HepG2 (cell line): Measurements from ENCODE around the gene FANCD2OS. TPM values are rescaled to one million over a fixed set of nuclear protein-coding genes. Genes with fewer than 3 reads are reported as not detected.

Source experiments
- ATAC-seq: fragments of 200-7000 bp; cut with Tn5 transposase; 3 replicates; pipeline ENCODE4 v1.9.1; 2020; ENCODE audit warnings: mild to moderate bottlenecking, moderate library complexity
- BruUV-seq: library from RNA; stranded (reverse); fragments of 400-500 nt; replicated peaks from 2 replicates; lab custom pipeline; 2021; lab: Mats Ljungman, UMichigan
- CTCF ChIA-PET: fragments of 300-600 bp; formaldehyde crosslinking; extraction: SDS; loops from one replicate; lab custom pipeline; 2021; ENCODE audit warnings: low total read pairs, inconsistent platforms, low intra/inter-chr PET ratio; lab: Yijun Ruan, JAX
- POLR2A ChIA-PET: fragments of 350-600 bp; sonication (Branson Sonifier 250); formaldehyde crosslinking; loops from one replicate; lab custom pipeline; 2020; ENCODE audit warnings: antibody characterized with exemption, inconsistent platforms; lab: Yijun Ruan, JAX
- DNase-seq: peaks from one replicate; pipeline ENCODE4 v3.0.0-alpha.2; 2015; ENCODE audit warnings: low spot score
- FAIRE-seq: peaks from 3 replicates; lab custom pipeline; 2011; peaks lifted over from hg19 to GRCh38; lab: Jason Lieb, UNC
- H2AFZ ChIP-seq: one replicate; pipeline ENCODE4 v1.6.1; 2011; ENCODE audit warnings: low read length, inconsistent platforms
- H3K27ac ChIP-seq: fragments of 300-600 bp; 3 replicates; pipeline ENCODE4 v1.8.0; 2011; ENCODE audit warnings: mixed run types, mild to moderate bottlenecking, mixed read lengths, low read length, inconsistent platforms; ENCODE audit not compliant: insufficient read depth; ENCODE audit errors: extremely low read length
- H3K27me3 ChIP-seq, 2 experiments: fragments of 200-600 bp in 1 of 2; 2 replicates in 1 of 2; 3 replicates in 1 of 2; pipeline versions ENCODE4 v1.6.0 to v1.8.0; 2011; ENCODE audit warnings: low read length in 2 of 2, mild to moderate bottlenecking in 2 of 2, moderate library complexity in 2 of 2, inconsistent platforms in 1 of 2; ENCODE audit not compliant: insufficient read depth in 2 of 2, control insufficient read depth in 1 of 2
- H3K36me3 ChIP-seq, 2 experiments: fragments of 200-600 bp in 1 of 2; replicated peaks in 1 of 2; 2 replicates in 1 of 2; 3 replicates in 1 of 2; pipeline versions ENCODE4 v1.5.1 to v1.8.0; 2011; ENCODE audit warnings: low read length in 2 of 2, inconsistent platforms in 1 of 2; ENCODE audit not compliant: insufficient read depth in 2 of 2, control insufficient read depth in 1 of 2
- H3K4me1 ChIP-seq: 2 replicates; pipeline ENCODE4 v1.5.1; 2012; ENCODE audit warnings: low read length, inconsistent platforms; ENCODE audit not compliant: insufficient read depth
- H3K4me2 ChIP-seq: 2 replicates; pipeline ENCODE4 v1.6.0; 2011; ENCODE audit warnings: low read depth, low read length, inconsistent platforms
- H3K4me3 ChIP-seq, 3 experiments: fragments of 200-600 bp in 1 of 3; sonication (generic), shearing (Covaris generic) in 1 of 3; replicated peaks in 1 of 3; 2 replicates each; pipeline ENCODE4 v1.5.1; 2011 to 2016; ENCODE audit warnings: low read length in 3 of 3, inconsistent platforms in 2 of 3, low read depth in 2 of 3, mild to moderate bottlenecking in 2 of 3, control low read depth in 1 of 3, mixed read lengths in 1 of 3; ENCODE audit not compliant: insufficient read depth in 1 of 3
- H3K79me2 ChIP-seq: one replicate; pipeline ENCODE4 v1.6.1; 2011; ENCODE audit warnings: low read length, inconsistent platforms; ENCODE audit not compliant: insufficient read depth
- H3K9ac ChIP-seq: 2 replicates; pipeline ENCODE4 v1.6.0; 2011; ENCODE audit warnings: mild to moderate bottlenecking, low read depth, low read length, inconsistent platforms; ENCODE audit not compliant: insufficient read depth
- H3K9me3 ChIP-seq: 2 replicates; pipeline ENCODE4 v1.5.1; 2012; ENCODE audit warnings: mild to moderate bottlenecking, low read length
- H4K20me1 ChIP-seq: 2 replicates; pipeline ENCODE4 v1.6.0; 2011; ENCODE audit warnings: inconsistent platforms, mild to moderate bottlenecking, low read length, moderate library complexity; ENCODE audit not compliant: insufficient read depth
- DNMT1 ChIP-seq: sonication (generic); formaldehyde crosslinking; IDR thresholded peaks from 2 replicates; pipeline ENCODE4 v1.5.1; 2020; ENCODE audit warnings: mild to moderate bottlenecking, missing genetic modification reagents
- MEF2D ChIP-seq: sonication (generic); formaldehyde crosslinking; IDR thresholded peaks from 2 replicates; pipeline ENCODE4 v1.5.1; 2020; ENCODE audit warnings: mild to moderate bottlenecking, missing genetic modification reagents
- RERE ChIP-seq: IDR thresholded peaks from 2 replicates; pipeline ENCODE4 v1.6.1; 2016; ENCODE audit warnings: low read depth, missing genetic modification reagents, missing compliant biosample characterization
- SMAD1 ChIP-seq: sonication (generic); formaldehyde crosslinking; IDR thresholded peaks from 2 replicates; pipeline ENCODE4 v1.4.0; 2020; ENCODE audit warnings: missing genetic modification reagents, low read depth, mild to moderate bottlenecking, borderline replicate concordance
- STAG1 ChIP-seq: sonication (generic); formaldehyde crosslinking; IDR thresholded peaks from 2 replicates; pipeline ENCODE4 v1.4.0; 2020; ENCODE audit warnings: missing genetic modification reagents
- U2AF2 ChIP-seq: fragments of 200-400 bp; formaldehyde crosslinking; IDR thresholded peaks from 2 replicates; pipeline ENCODE4 v1.6.1; 2017; ENCODE audit warnings: low read depth, mild to moderate bottlenecking, low read length
- ZBTB25 ChIP-seq: IDR thresholded peaks from 2 replicates; pipeline ENCODE4 v1.6.1; 2018; ENCODE audit warnings: missing genetic modification reagents
- ZNF367 ChIP-seq: sonication (generic); formaldehyde crosslinking; IDR thresholded peaks from 2 replicates; pipeline ENCODE4 v1.4.0; 2020; ENCODE audit warnings: missing genetic modification reagents, borderline replicate concordance
- ZNF770 ChIP-seq: sonication (generic); formaldehyde crosslinking; IDR thresholded peaks from 2 replicates; pipeline ENCODE4 v1.5.0; 2020; ENCODE audit warnings: mild to moderate bottlenecking, missing genetic modification reagents
- ZSCAN12 ChIP-seq: sonication (generic); formaldehyde crosslinking; IDR thresholded peaks from 2 replicates; pipeline ENCODE4 v1.9.0; 2021; ENCODE audit warnings: mild to moderate bottlenecking, missing genetic modification reagents
- ZSCAN25 ChIP-seq: sonication (generic); formaldehyde crosslinking; IDR thresholded peaks from 2 replicates; pipeline ENCODE4 v1.8.0; 2022; ENCODE audit warnings: mild to moderate bottlenecking, missing genetic modification reagents
- ZSCAN30 ChIP-seq: sonication (generic); formaldehyde crosslinking; IDR thresholded peaks from 2 replicates; pipeline ENCODE4 v1.5.0; 2020; ENCODE audit warnings: mild to moderate bottlenecking, missing genetic modification reagents
- ZSCAN5A ChIP-seq: sonication (generic); formaldehyde crosslinking; IDR thresholded peaks from 2 replicates; pipeline ENCODE4 v1.8.0; 2022; ENCODE audit warnings: mild to moderate bottlenecking, missing genetic modification reagents, borderline replicate concordance
- in situ Hi-C: cut with HindIII; loops from 2 replicates; pipeline ENCODE4 v1.10.0; 2017; ENCODE audit warnings: low pct_unique_long_range_greater_than_20kb; ENCODE audit not compliant: extremely low pct_ligation_motif_present
- intact Hi-C: fragments of 100-400 bp; cut with micrococcal nuclease; formaldehyde crosslinking; loops from one replicate; pipeline ENCODE4 v1.10.0; 2022; ENCODE audit not compliant: unreplicated experiment
- polyA plus RNA-seq, 8 experiments: library from polyadenylated mRNA; depleted of rRNA in 3 of 8; stranded (reverse) in 7 of 8; unstranded in 1 of 8; fragments of >200 nt; fragmentation: Illumina TruSeq in 4 of 8; extraction: Trizol in 4 of 8; gene quantifications; 2 replicates each; pipeline versions ENCODE4 v1.2.1 to v1.2.3, GENCODE V29; 2011 to 2016; ENCODE audit warnings: low read depth in 4 of 8, missing spikeins in 1 of 8, mixed read lengths in 1 of 8; ENCODE audit not compliant: insufficient read depth in 1 of 8
- total RNA-seq, 5 experiments: library from RNA; depleted of rRNA; stranded (reverse); fragments of >200 nt; fragmentation: Illumina TruSeq; extraction: Trizol; gene quantifications; 2 replicates each; pipeline ENCODE4 v1.2.3, GENCODE V29; 2016; ENCODE audit warnings: low read depth in 1 of 5

Gene FANCD2OS
- total and polyA plus RNA-seq, 2 of the 13 experiments (the other 11 are each of a cell fraction or from before 2014, with no cell fraction given) = not detected

- in situ Hi-C loops = no loop called here
- Histone ChIP-seq H3K9ac (no peak overlapping the region), H3K27me3 (no peaks in the 10 kb centered on the region), H2AFZ (no peak overlapping the region), H4K20me1 (no peaks in the 10 kb centered on the region), H3K36me3 (peaks cover 1 to 26% of the 10 kb centered on the region in 2 experiments; a peak in 1 of 5 replicates), H3K4me2 (no peak overlapping the region), H3K27ac (no peak overlapping the region), H3K4me1 (no peaks in the 10 kb centered on the region), H3K4me3 (no peak overlapping the region), H3K79me2 (no peaks in the 10 kb centered on the region), H3K9me3 (no peaks in the 10 kb centered on the region)
- ChIA-PET POLR2A (no interaction called here), CTCF (no interaction called here)
- FAIRE-seq (no peak), DNase-seq (no peak), ATAC-seq (no peak)
- no TSS peak for BruUV-seq
- TF ChIP-seq DNMT1 (CRISPR knock-in tag) (no peak), ZSCAN25 (CRISPR knock-in tag) (no peak), STAG1 (CRISPR knock-in tag) (no peak), SMAD1 (CRISPR knock-in tag) (no peak), RERE (CRISPR knock-in tag) (no peak), ZSCAN5A (CRISPR knock-in tag) (no peak), ZNF367 (CRISPR knock-in tag) (no peak), ZSCAN30 (CRISPR knock-in tag) (no peak), ZNF770 (CRISPR knock-in tag) (no peak), MEF2D (CRISPR knock-in tag) (no peak), ZBTB25 (CRISPR knock-in tag) (no peak), U2AF2 (no peak), ZSCAN12 (CRISPR knock-in tag) (no peak)
- intact Hi-C loops = no loop called here
These were observed 33.4 kb downstream of the FANCD2OS start for GRCh38 chr3:10074666-10075065.
